ENCODE data around the gene SHANK2. TPM values are rescaled to one million over a fixed set of nuclear protein-coding genes. Genes with fewer than 3 reads are reported as not detected.

The SHANK2 gene
- total RNA-seq, 1 experiment from 2014 or later: 23.8 TPM

- Histone ChIP-seq H3K9ac (ENCODE audit: extremely low read depth, insufficient read length, low read length) (no peak overlapping the region), H4K5ac (ENCODE audit: insufficient read length, low read depth, low read length) (no peak overlapping the region), H3K79me1 (ENCODE audit: insufficient read depth, low read depth, low read length, poor library complexity, severe bottlenecking) (peaks cover 4% of the 10 kb centered on the region), H2AFZ (ENCODE audit: low read length) (no peak overlapping the region), H4K91ac (ENCODE audit: insufficient read length, low read depth, low read length) (no peak overlapping the region), H3K27me3 (ENCODE audit: insufficient read depth, low read length) (no peaks in the 10 kb centered on the region), H2BK120ac (ENCODE audit: low read depth, low read length, poor library complexity, severe bottlenecking) (no peak overlapping the region), H2BK12ac (ENCODE audit: insufficient read length, low read depth, low read length) (no peak overlapping the region), H3K14ac (ENCODE audit: insufficient read depth, low read length) (no peak overlapping the region), H3K27ac (ENCODE audit: insufficient read length, low read depth, low read length) (no peak overlapping the region), H3K23me2 (ENCODE audit: insufficient read length, low read depth, low read length, poor library complexity, severe bottlenecking) (no peaks in the 10 kb centered on the region), H2BK5ac (ENCODE audit: insufficient read length, low read length) (no peak overlapping the region), H2AK5ac (ENCODE audit: insufficient read length, low read length) (no peak overlapping the region), H3K23ac (ENCODE audit: insufficient read length, low read depth, low read length) (no peak overlapping the region), H3K9me3 (ENCODE audit: control insufficient read depth, low read depth, low read length) (no peaks in the 10 kb centered on the region), H3K4me1 (ENCODE audit: insufficient read depth, low read length) (peaks cover 4% of the 10 kb centered on the region; the same call in 1 of the 2 replicates), H4K20me1 (ENCODE audit: control insufficient read depth, insufficient read depth, insufficient read length) (peaks cover 3% of the 10 kb centered on the region), H3K79me2 (ENCODE audit: insufficient read depth, low read length) (peaks cover 15% of the 10 kb centered on the region; the same call in 1 of the 2 replicates), H3K4me2 (ENCODE audit: insufficient read depth, insufficient read length, low read length) (no peak overlapping the region), H2BK15ac (ENCODE audit: low read depth, low read length) (no peak overlapping the region), H3K4ac (ENCODE audit: low read depth, low read length) (no peak overlapping the region), H2BK20ac (ENCODE audit: low read depth, low read length, poor library complexity, severe bottlenecking) (no peak overlapping the region), H4K8ac (replicated peaks; ENCODE audit: insufficient read length, low read depth, low read length) (no peak overlapping the region), H3K56ac (ENCODE audit: insufficient read length, low read depth, low read length) (no peak overlapping the region), H3T11ph (ENCODE audit: low read length) (no peak overlapping the region), H3K18ac (ENCODE audit: insufficient read length, low read depth, low read length) (no peak overlapping the region)
- Mint-ChIP-seq H3K9me3 (no peaks in the 10 kb centered on the region; a peak in 1 of 5 replicates), H3K4me3 (no peak overlapping the region), H3K27ac (peak overlapping the region in 1 of 3 experiments; percentile 76; a peak in 2 of 7 replicates), H3K4me1 (peaks cover 17 to 27% of the 10 kb centered on the region in 2 experiments), H3K27me3 (ENCODE audit: low read depth) (no peaks in the 10 kb centered on the region), H3K36me3 (ENCODE audit: insufficient read depth in 1 of 3, low read depth in 3 of 3) (peaks cover 4 to 12% (median 6%) of the 10 kb centered on the region in 3 experiments; a peak in 5 of 7 replicates)
- no CpG with 5 or more reads among the region's 11 CpGs for WGBS (ENCODE audit: extremely low coverage, insufficient read length, low lambda C conversion rate)
- DNase-seq: no peak
- no peak for TF ChIP-seq CTCF (conservative IDR thresholded peaks at IDR 0.05)
Observed at GRCh38 chr11:71203681-71204080, 48.7 kb downstream of the SHANK2 start.

Measured in H9 (cell line).